HuH-7.5 (cell line): Measurements from ENCODE around the gene DOCK6.

Experiments
- DNase-seq: peaks from one replicate; pipeline ENCODE4 v3.0.0; 2011; ENCODE audit warnings: low spot score

Gene DOCK6, protein sequence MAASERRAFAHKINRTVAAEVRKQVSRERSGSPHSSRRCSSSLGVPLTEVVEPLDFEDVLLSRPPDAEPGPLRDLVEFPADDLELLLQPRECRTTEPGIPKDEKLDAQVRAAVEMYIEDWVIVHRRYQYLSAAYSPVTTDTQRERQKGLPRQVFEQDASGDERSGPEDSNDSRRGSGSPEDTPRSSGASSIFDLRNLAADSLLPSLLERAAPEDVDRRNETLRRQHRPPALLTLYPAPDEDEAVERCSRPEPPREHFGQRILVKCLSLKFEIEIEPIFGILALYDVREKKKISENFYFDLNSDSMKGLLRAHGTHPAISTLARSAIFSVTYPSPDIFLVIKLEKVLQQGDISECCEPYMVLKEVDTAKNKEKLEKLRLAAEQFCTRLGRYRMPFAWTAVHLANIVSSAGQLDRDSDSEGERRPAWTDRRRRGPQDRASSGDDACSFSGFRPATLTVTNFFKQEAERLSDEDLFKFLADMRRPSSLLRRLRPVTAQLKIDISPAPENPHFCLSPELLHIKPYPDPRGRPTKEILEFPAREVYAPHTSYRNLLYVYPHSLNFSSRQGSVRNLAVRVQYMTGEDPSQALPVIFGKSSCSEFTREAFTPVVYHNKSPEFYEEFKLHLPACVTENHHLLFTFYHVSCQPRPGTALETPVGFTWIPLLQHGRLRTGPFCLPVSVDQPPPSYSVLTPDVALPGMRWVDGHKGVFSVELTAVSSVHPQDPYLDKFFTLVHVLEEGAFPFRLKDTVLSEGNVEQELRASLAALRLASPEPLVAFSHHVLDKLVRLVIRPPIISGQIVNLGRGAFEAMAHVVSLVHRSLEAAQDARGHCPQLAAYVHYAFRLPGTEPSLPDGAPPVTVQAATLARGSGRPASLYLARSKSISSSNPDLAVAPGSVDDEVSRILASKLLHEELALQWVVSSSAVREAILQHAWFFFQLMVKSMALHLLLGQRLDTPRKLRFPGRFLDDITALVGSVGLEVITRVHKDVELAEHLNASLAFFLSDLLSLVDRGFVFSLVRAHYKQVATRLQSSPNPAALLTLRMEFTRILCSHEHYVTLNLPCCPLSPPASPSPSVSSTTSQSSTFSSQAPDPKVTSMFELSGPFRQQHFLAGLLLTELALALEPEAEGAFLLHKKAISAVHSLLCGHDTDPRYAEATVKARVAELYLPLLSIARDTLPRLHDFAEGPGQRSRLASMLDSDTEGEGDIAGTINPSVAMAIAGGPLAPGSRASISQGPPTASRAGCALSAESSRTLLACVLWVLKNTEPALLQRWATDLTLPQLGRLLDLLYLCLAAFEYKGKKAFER (N-terminal part only)

GRCh38 chr19:11261971-11262839 lies at the start of gene DOCK6:
TSS of gene DOCK6 (minus strand) at chr19:11262524. CDS start at chr19:11262440, 84 bp downstream.
- peak; percentile 61 for DNase-seq

GRCh38 chr19:11306337-11306736 lies 44.0 kb upstream of the DOCK6 start:
- DNase-seq, result no peak

GRCh38 chr19:11304936-11305335 lies 42.6 kb upstream of the DOCK6 start:
- no peak for DNase-seq

DNA sequence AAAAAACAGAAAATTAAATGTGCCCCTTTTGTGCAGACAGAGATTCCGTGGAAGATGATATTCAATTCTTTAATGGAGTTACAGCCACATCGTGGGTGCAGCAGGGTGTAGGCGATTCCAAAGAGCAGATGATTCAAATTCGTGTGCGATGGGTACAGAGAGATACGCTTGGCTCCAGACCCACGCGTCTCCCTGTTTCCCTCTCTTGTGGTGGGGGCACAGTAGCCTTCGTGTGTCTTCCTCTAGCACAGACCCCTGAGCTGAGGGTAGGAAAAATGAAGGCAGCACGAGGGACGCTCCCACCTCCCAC lies 38.4 kb upstream of the DOCK6 start:
- no peak for DNase-seq

DNA sequence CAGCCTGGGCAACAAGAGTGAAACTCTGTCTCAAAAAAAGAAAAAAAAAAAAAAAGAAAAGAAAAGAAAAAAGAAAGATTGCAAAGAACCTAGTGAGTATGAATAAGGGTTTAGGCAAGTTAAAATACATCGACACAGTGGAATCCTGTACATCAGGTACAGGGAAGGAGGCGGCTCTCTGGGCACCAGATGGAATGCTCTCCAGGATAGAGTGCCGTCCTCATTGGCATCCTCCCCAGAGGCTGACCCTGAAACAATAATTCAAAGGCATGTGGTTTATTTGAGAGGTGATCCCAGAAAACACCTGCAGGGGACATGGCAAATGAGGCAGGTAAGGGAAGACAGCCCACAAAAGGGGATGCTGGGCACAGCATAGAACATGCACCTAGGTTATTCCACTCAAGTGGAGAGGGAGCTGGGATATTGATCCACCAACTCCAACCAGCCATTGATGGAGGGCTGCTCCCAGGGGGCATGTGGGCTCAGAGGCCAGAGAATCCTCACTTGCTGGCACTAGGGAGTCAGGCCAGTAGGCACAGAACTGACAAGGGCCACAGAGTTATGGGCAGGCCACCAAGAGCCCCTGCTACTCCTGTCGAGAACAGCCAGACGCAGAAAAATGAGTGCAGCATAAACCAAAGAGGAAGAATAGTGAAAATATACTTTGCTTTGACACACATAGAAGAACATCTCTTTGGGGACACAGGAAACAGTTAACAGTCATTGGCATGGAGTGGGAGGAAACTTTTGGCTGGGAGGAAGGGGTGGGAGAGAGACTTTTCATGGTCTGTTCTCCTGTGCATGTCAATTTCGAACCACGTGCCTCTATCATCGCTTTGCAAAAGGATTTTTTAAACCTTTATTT lies 37.9 kb upstream of the DOCK6 start:
- no peak for DNase-seq

DNA sequence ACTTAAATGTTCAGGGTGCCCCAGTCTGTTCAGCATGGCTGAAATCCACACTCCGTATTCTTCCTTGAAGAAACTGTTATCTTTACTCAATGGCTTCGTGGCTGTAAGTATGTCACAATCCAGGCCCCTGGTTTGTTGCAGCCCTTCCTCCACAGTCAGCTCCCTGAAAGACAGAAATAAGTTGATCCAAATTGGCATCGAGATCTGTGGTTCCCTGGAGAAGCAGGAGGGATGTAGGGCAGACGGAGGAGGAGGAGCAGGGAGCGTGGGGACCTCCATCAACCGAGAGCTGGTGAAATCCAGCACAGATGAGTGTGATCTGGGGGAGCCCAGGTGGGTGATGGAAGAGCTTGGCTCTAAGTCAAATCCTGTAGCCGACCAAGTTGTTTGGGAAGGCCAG lies 33.9 kb upstream of the DOCK6 start:
- DNase-seq, result no peak

GRCh38 chr19:11295665-11296245 lies 33.4 kb upstream of the DOCK6 start, which contains the start of gene TSPAN16:
TSS of gene TSPAN16 (plus strand) at chr19:11296160. CDS start at chr19:11296298, 138 bp downstream.
- DNase-seq, result no peak

DNA sequence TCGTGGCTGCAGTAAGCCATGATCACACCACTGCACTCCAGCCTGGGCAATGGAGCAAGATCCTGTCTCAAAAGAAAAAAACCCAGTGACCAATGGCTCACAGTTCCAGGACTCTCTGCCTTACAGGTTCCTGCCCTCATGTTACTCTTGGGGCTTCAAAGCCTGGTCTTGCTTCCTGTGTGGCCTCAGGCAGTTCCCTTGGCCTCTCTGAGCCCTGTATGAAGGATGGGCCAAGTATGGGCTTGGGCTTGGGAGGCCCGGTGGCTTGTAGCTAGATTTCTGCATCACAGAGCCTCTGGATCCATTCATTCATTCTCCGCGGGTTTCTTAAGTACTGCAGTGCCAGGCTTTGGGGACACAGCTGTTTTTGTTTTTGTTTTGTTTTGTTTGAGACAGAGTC lies 32.9 kb upstream of the DOCK6 start:
- no peak for DNase-seq

DNA sequence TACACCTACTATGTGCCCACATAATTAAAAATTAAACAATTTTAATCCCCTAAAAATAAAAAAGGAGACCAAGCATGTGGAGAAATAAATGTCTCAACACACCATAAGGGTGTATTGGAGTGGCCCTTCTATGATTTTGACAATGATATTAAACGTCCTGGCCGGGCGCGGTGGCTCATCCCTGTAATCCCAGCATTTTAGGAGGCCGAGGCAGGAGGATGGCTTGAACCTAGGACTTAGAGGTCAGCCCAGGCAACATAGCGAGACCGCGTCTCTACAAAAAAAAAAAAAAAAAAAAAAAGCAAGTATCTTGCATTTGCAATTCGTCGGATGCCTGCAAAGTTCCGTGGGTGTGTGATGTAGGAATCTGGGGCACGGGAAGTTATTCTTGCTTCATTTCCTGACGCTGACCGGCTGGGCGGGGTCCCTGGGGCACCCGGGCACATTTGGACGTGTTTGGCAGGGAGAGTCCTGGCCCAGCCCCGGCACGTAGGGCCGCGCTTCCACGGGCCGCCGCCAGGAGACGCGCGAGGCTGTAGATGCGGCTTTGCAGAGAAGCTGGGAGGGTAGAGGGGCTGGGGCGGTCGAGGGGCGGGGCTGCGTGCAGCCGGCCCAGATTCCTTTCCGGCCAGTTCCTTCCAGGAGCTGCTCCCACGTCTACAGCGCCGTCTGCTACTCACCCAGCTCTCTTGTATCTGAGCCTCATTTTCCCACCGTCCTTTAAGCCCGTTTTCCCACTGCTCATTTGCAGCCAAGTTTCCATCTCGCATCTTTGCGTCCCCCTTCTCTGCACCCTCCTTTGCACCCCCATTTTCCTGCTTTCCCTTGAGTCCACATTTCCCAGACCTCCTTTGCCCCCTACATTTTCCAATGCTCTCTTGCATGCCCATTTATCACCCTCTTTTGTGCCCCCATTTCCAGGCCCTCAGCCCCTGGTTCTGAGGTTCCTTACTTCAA lies 31.4 kb upstream of the DOCK6 start:
- peak; percentile 91 for DNase-seq

DNA sequence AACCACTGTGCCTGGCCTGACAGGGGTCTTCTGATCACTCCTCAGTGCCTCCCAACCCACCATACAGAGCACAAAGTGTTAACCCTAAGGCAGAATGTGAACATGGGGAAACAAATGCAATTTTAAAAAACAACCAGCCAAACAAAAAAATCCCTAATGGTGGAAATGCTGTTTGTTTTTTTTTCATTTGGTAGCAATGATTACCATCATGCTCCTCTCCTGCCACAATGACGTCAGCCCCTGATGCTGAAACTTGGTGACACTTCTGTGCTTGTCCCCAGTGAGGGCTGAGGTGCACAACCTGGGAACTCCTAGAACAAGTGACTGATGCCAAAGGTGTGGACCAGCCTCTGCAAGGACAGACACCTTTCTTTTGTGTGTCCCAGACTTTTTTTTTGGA lies 29.7 kb upstream of the DOCK6 start:
- no peak for DNase-seq

DNA sequence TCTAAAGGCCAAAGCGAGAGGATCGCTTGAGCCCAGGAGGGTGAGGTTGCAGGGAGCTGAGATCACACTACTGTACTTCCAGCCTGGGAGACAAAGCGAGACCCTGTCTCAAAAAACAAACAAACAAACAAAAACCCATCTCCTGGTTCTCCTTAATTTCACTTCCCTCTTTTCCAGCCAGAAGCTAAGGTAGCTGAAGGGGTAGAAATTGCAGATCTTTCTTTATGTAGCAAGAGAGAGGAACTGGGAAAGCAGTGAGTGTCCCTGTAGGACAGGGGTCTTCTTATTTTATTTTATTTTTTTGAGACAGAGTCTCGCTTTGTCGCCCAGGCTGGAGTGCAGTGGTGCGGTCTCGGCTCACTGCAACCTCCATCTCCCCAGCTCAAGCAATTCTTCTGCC lies 29.1 kb upstream of the DOCK6 start:
- DNase-seq, result no peak

GRCh38 chr19:11290256-11290655 lies 27.9 kb upstream of the DOCK6 start:
- DNase-seq, result no peak

DNA sequence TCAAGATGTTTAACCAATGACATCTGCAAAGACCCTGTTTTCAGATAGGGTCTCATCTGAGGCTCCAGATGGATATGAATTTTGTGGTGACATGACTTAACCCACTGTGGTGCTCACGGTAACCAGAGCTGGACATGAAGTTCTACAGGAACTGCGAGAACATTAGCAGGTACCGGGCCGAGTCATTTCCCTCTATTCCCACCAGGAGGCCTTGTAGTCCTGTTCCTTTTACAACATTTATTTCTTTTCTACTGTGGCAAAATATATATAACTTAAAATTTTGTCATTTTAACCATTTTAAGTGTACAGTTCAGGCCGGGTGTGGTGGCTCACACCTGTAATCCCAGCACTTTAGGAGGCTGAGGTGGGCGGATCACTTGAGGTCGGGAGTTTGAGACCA lies 26.0 kb upstream of the DOCK6 start:
- DNase-seq, result peak; percentile 54

DNA sequence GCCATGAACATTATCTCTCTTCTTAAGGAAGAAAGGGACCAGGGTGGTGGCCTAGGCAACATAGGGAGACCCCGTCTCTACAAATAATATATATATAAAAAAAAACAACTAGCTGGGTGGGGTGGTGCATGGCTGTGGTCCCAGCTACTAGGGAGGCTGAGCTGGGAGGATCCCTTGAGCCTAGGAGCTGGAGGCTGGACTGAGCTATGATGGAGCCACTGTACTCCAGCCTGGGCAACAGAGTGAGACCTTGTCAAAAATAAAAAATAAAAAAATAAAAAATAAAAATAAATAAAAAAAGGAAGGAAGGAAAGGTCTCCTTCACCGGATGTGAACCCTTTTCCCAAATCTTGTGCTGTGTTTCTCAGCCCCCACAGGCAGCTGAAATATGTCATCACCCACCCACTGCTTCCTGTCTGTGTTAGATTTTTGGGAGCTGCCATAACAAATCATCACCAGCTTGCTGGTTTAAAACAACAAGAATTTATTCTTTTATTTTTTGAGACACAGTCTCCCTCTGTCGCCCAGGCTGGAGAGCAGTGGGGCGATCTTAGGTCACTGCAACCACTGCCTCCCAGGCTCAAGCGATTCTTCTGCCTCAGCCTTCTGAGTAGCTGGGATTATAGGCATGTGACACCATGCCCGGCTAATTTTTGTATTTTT lies 24.1 kb upstream of the DOCK6 start:
- no peak for DNase-seq

- DNase-seq, result no peak
Measured at GRCh38 chr19:11284515-11284914, 22.2 kb upstream of the DOCK6 start.

- DNase-seq, result no peak
Measured at GRCh38 chr19:11281356-11282049, 19.2 kb upstream of the DOCK6 start.

GRCh38 chr19:11279505-11280236 lies 17.3 kb upstream of the DOCK6 start:
- DNase-seq, result no peak
